CD4-positive, alpha-beta memory T cell (primary cell): ENCODE data around the gene HOXB5. TPM values are rescaled to one million over a fixed set of nuclear protein-coding genes. Genes with fewer than 3 reads are reported as not detected.

Experiments
- CTCF ChIA-PET: fragments of 350-600 bp; sonication (Branson Sonifier 250); formaldehyde crosslinking; loops from one replicate; lab custom pipeline; 2021; ENCODE audit warnings: inconsistent platforms; ENCODE audit not compliant: partially characterized antibody; lab: Charles Lee
- POLR2A ChIA-PET: fragments of 350-600 bp; sonication (Branson Sonifier 250); formaldehyde crosslinking; loops from one replicate; lab custom pipeline; 2021; ENCODE audit not compliant: partially characterized antibody; lab: Charles Lee
- DNase-seq, 5 donors: peaks; one replicate each; pipeline versions ENCODE4 v3.0.0 to v3.0.0-alpha.2; 2020 to 2022; ENCODE audit warnings: mixed read lengths in 1 of 5
- H3K27ac ChIP-seq: one replicate; pipeline ENCODE4 v1.7.0; 2013; ENCODE audit warnings: low read depth, low read length
- H3K27me3 ChIP-seq: 2 replicates; pipeline ENCODE4 v1.7.0; 2013; ENCODE audit warnings: mild to moderate bottlenecking, low read length, moderate library complexity; ENCODE audit not compliant: insufficient read depth
- H3K36me3 ChIP-seq: 2 replicates; pipeline ENCODE4 v1.7.0; 2013; ENCODE audit warnings: mild to moderate bottlenecking, low read length, moderate library complexity; ENCODE audit not compliant: insufficient read depth
- H3K4me1 ChIP-seq: 2 replicates; pipeline ENCODE4 v1.7.0; 2013; ENCODE audit warnings: mild to moderate bottlenecking, low read length, moderate library complexity; ENCODE audit not compliant: insufficient read depth
- H3K4me3 ChIP-seq, 2 donors: one replicate each; pipeline ENCODE4 v1.7.0; 2013; ENCODE audit warnings: low read length in 2 of 2, mild to moderate bottlenecking in 1 of 2
- H3K9me3 ChIP-seq, 2 donors: one replicate each; pipeline ENCODE4 v1.7.0; 2013; ENCODE audit warnings: low read length in 2 of 2, control low read depth in 1 of 2; ENCODE audit not compliant: control insufficient read depth in 1 of 2
- H3K27ac Mint-ChIP-seq, 7 donors: one replicate each; pipeline ENCODE4 v1.8.0; 2020 to 2021; ENCODE audit warnings: mixed read lengths in 7 of 7, mild to moderate bottlenecking in 6 of 7, inconsistent platforms in 3 of 7, moderate library complexity in 3 of 7
- H3K27me3 Mint-ChIP-seq, 2 donors: one replicate each; pipeline ENCODE4 v1.8.0; 2020 to 2021; ENCODE audit warnings: mixed read lengths in 2 of 2
- H3K36me3 Mint-ChIP-seq, 2 donors: one replicate each; pipeline ENCODE4 v1.8.0; 2020 to 2021; ENCODE audit warnings: mixed read lengths in 2 of 2, inconsistent platforms in 1 of 2, mild to moderate bottlenecking in 1 of 2
- H3K4me1 Mint-ChIP-seq, 4 donors: one replicate each; pipeline ENCODE4 v1.8.0; 2020 to 2021; ENCODE audit warnings: mixed read lengths in 4 of 4, mild to moderate bottlenecking in 1 of 4
- H3K4me3 Mint-ChIP-seq, 8 donors: one replicate each; pipeline ENCODE4 v1.8.0; 2020 to 2021; ENCODE audit warnings: mixed read lengths in 8 of 8, mild to moderate bottlenecking in 7 of 8, moderate library complexity in 6 of 8, inconsistent platforms in 3 of 8
- H3K9me3 Mint-ChIP-seq, 8 donors: one replicate each; pipeline ENCODE4 v1.8.0; 2020 to 2021; ENCODE audit warnings: mixed read lengths in 8 of 8, mild to moderate bottlenecking in 5 of 8, inconsistent platforms in 3 of 8, moderate library complexity in 1 of 8
- intact Hi-C: fragments of 100-400 bp; cut with micrococcal nuclease; formaldehyde crosslinking; loops from one replicate; pipeline ENCODE4 v1.15.1; 2023
- polyA plus RNA-seq, 2 donors: library from polyadenylated mRNA; unstranded; fragments of 300-500 nt; fragmentation: Illumina TruSeq; gene quantifications; one replicate each; pipeline ENCODE4 v1.2.3, GENCODE V29; 2021
- total RNA-seq, 2 experiments: library from RNA; stranded (reverse); gene quantifications; one replicate each; pipeline ENCODE4 v1.2.3, GENCODE V29; 2021

HOXB5 gene
- total and polyA plus RNA-seq, 4 experiments from 2014 or later = not detected

GRCh38 chr17:48562934-48563333, 30.6 kb downstream of the HOXB5 start:
- CTCF ChIA-PET = no interaction called here
- no peak overlapping the region for H3K27ac Mint-ChIP-seq
- no peaks in the 10 kb centered on the region for H3K36me3 ChIP-seq
- H3K27ac ChIP-seq = no peak overlapping the region
- intact Hi-C loops = no loop called here
- H3K9me3 Mint-ChIP-seq = no peaks in the 10 kb centered on the region
- no peaks in the 10 kb centered on the region for H3K9me3 ChIP-seq
- peaks cover 0 to 5% (median 2%) of the 10 kb centered on the region in 4 donors for H3K4me1 Mint-ChIP-seq
- no peak overlapping the region for H3K4me3 ChIP-seq
- peaks cover 12% of the 10 kb centered on the region for H3K4me1 ChIP-seq
- H3K27me3 Mint-ChIP-seq = peaks cover 0 to 3% of the 10 kb centered on the region in 2 donors
- H3K36me3 Mint-ChIP-seq = no peaks in the 10 kb centered on the region
- no peak for DNase-seq
- POLR2A ChIA-PET = interaction anchor here (2.0 kb wide), 1 partner anchor 21 kb away, joined by 5 read pairs; no protein-coding TSS in a partner anchor
- no peak overlapping the region for H3K4me3 Mint-ChIP-seq
- no peaks in the 10 kb centered on the region for H3K27me3 ChIP-seq

- POLR2A ChIA-PET = interaction anchor here (2.0 kb wide), 1 partner anchor 20 kb away, joined by 5 read pairs; no protein-coding TSS in a partner anchor
- no peak for DNase-seq
- Mint-ChIP-seq H3K27ac (peak overlapping the region in 1 of 7 donors; percentile 78), H3K9me3 (no peaks in the 10 kb centered on the region), H3K27me3 (peaks cover 0 to 3% of the 10 kb centered on the region in 2 donors), H3K4me3 (peak overlapping the region in 1 of 8 donors; percentile 5), H3K36me3 (no peaks in the 10 kb centered on the region), H3K4me1 (peaks cover 0 to 5% (median 2%) of the 10 kb centered on the region in 4 donors)
- CTCF ChIA-PET = no interaction called here
- Histone ChIP-seq H3K9me3 (no peaks in the 10 kb centered on the region), H3K27me3 (no peaks in the 10 kb centered on the region), H3K27ac (no peak overlapping the region), H3K36me3 (no peaks in the 10 kb centered on the region), H3K4me3 (no peak overlapping the region), H3K4me1 (peaks cover 12% of the 10 kb centered on the region)
- intact Hi-C loops = no loop called here
Observed at GRCh38 chr17:48561884-48562810, 31.4 kb downstream of the HOXB5 start.

- H3K27ac ChIP-seq = no peak overlapping the region
- peaks cover 5 to 6% of the 10 kb centered on the region in 2 donors for H3K27me3 Mint-ChIP-seq
- peak overlapping the region in 1 of 7 donors; percentile 14 for H3K27ac Mint-ChIP-seq
- POLR2A ChIA-PET = no interaction called here
- H3K36me3 Mint-ChIP-seq = no peaks in the 10 kb centered on the region
- peaks cover 9 to 13% (median 9%) of the 10 kb centered on the region in 4 donors for H3K4me1 Mint-ChIP-seq
- intact Hi-C loops = no loop called here
- H3K4me3 Mint-ChIP-seq = no peak overlapping the region
- peaks cover 12% of the 10 kb centered on the region for H3K4me1 ChIP-seq
- DNase-seq = no peak
- H3K27me3 ChIP-seq = no peaks in the 10 kb centered on the region
- no peaks in the 10 kb centered on the region for H3K9me3 Mint-ChIP-seq
- no peaks in the 10 kb centered on the region for H3K9me3 ChIP-seq
- H3K36me3 ChIP-seq = no peaks in the 10 kb centered on the region
- no peak overlapping the region for H3K4me3 ChIP-seq
- CTCF ChIA-PET = interaction anchor here (1.1 kb wide), 1 partner anchor 14 kb away, joined by 3 read pairs; no protein-coding TSS in a partner anchor
Observed at GRCh38 chr17:48559840-48560817, 33.5 kb downstream of the HOXB5 start.

GRCh38 chr17:48559122-48559839, 34.3 kb downstream of the HOXB5 start:
- peaks cover 10 to 13% (median 11%) of the 10 kb centered on the region in 4 donors for H3K4me1 Mint-ChIP-seq
- H3K27ac Mint-ChIP-seq = peak overlapping the region in 1 of 7 donors; percentile 12
- Histone ChIP-seq H3K36me3 (no peaks in the 10 kb centered on the region), H3K4me1 (peaks cover 12% of the 10 kb centered on the region), H3K4me3 (no peak overlapping the region), H3K27ac (no peak overlapping the region), H3K9me3 (no peaks in the 10 kb centered on the region), H3K27me3 (no peaks in the 10 kb centered on the region)
- ChIA-PET POLR2A (no interaction called here), CTCF (no interaction called here)
- no peaks in the 10 kb centered on the region for H3K36me3 Mint-ChIP-seq
- H3K9me3 Mint-ChIP-seq = no peaks in the 10 kb centered on the region
- no peak for DNase-seq
- peaks cover 4 to 9% of the 10 kb centered on the region in 2 donors for H3K27me3 Mint-ChIP-seq
- H3K4me3 Mint-ChIP-seq = no peak overlapping the region
- intact Hi-C loops = no loop called here

GRCh38 chr17:48558831-48559121, 34.8 kb downstream of the HOXB5 start:
- Mint-ChIP-seq H3K27me3 (peaks cover 4 to 9% of the 10 kb centered on the region in 2 donors), H3K27ac (no peak overlapping the region), H3K4me3 (no peak overlapping the region), H3K36me3 (no peaks in the 10 kb centered on the region), H3K4me1 (peaks cover 10 to 13% (median 11%) of the 10 kb centered on the region in 4 donors), H3K9me3 (no peaks in the 10 kb centered on the region)
- H3K27me3 ChIP-seq = no peaks in the 10 kb centered on the region
- H3K36me3 ChIP-seq = no peaks in the 10 kb centered on the region
- intact Hi-C loops = no loop called here
- no peak overlapping the region for H3K4me3 ChIP-seq
- no peak for DNase-seq
- ChIA-PET CTCF (no interaction called here), POLR2A (no interaction called here)
- H3K4me1 ChIP-seq = peaks cover 12% of the 10 kb centered on the region
- no peaks in the 10 kb centered on the region for H3K9me3 ChIP-seq
- no peak overlapping the region for H3K27ac ChIP-seq

GRCh38 chr17:48558057-48558830, 35.3 kb downstream of the HOXB5 start:
- CTCF ChIA-PET = interaction anchor here (1.0 to 1.5 kb wide), 3 partner anchors 10 to 65 kb away, joined by 3 to 6 read pairs (median 3); no protein-coding TSS in a partner anchor
- peaks cover 12% of the 10 kb centered on the region for H3K4me1 ChIP-seq
- Mint-ChIP-seq H3K27ac (peak overlapping the region in 1 of 7 donors; percentile 33), H3K27me3 (peaks cover 3 to 9% of the 10 kb centered on the region in 2 donors), H3K4me3 (no peak overlapping the region), H3K9me3 (no peaks in the 10 kb centered on the region), H3K4me1 (peaks cover 10 to 14% (median 11%) of the 10 kb centered on the region in 4 donors), H3K36me3 (no peaks in the 10 kb centered on the region)
- no peaks in the 10 kb centered on the region for H3K9me3 ChIP-seq
- no peak overlapping the region for H3K27ac ChIP-seq
- intact Hi-C loops = no loop called here
- H3K4me3 ChIP-seq = no peak overlapping the region
- H3K27me3 ChIP-seq = no peaks in the 10 kb centered on the region
- no peaks in the 10 kb centered on the region for H3K36me3 ChIP-seq
- POLR2A ChIA-PET = interaction anchor here (0.5 to 3.3 kb wide), 4 partner anchors 11 to 695 kb away, joined by 3 to 12 read pairs (median 4); no protein-coding TSS in a partner anchor
- DNase-seq = no peak
